Endothelial cell of umbilical vein (primary cell): ENCODE measurements around the gene DCLRE1B. TPM values are rescaled to one million over a fixed set of nuclear protein-coding genes. Genes with fewer than 3 reads are reported as not detected.

Source experiments
- BruUV-seq: library from RNA; stranded (reverse); fragments of 400-500 nt; replicated peaks from 2 replicates; lab custom pipeline; 2021; lab: Mats Ljungman, UMichigan
- CTCF ChIA-PET: fragments of 300-600, 350-600 bp; sonication (Branson Sonifier 250); formaldehyde crosslinking; loops from one replicate; lab custom pipeline; 2021; ENCODE audit warnings: antibody characterized with exemption, inconsistent platforms; lab: Charles Lee
- POLR2A ChIA-PET: fragments of 300-600, 350-600 bp; sonication (Branson Sonifier 250); formaldehyde crosslinking; loops from one replicate; lab custom pipeline; 2021; ENCODE audit warnings: antibody characterized with exemption, inconsistent platforms; lab: Charles Lee
- DNase-seq: peaks from one replicate; pipeline ENCODE4 v3.0.0-alpha.2; 2011; ENCODE audit warnings: low read depth, low spot score
- FAIRE-seq: peaks from 2 replicates; lab custom pipeline; 2011; peaks lifted over from hg19 to GRCh38; lab: Jason Lieb, UNC
- H2AFZ ChIP-seq: 2 replicates; pipeline ENCODE4 v1.6.0; 2012; ENCODE audit warnings: low read depth, low read length, control low read depth, inconsistent platforms
- H3K27ac ChIP-seq: 2 replicates; pipeline ENCODE4 v1.5.1; 2011; ENCODE audit warnings: low read depth, mild to moderate bottlenecking, control low read depth, low read length, moderate library complexity; ENCODE audit not compliant: insufficient read depth
- H3K27me3 ChIP-seq, 2 experiments: 2 replicates each; pipeline versions ENCODE4 v1.6.0 to v1.6.1; 2011; ENCODE audit warnings: low read length in 2 of 2, mixed read lengths in 1 of 2; ENCODE audit not compliant: control insufficient read depth in 2 of 2, insufficient read depth in 2 of 2
- H3K36me3 ChIP-seq, 2 experiments: 2 replicates in 1 of 2; 3 replicates in 1 of 2; pipeline ENCODE4 v1.5.1; 2011; ENCODE audit warnings: low read length in 2 of 2, mild to moderate bottlenecking in 1 of 2, moderate library complexity in 1 of 2; ENCODE audit not compliant: control insufficient read depth in 2 of 2, insufficient read depth in 2 of 2; ENCODE audit errors: extremely low read depth in 1 of 2
- H3K4me1 ChIP-seq: 3 replicates; pipeline ENCODE4 v1.5.1; 2011; ENCODE audit warnings: mild to moderate bottlenecking, low read length; ENCODE audit not compliant: control insufficient read depth, insufficient read depth; ENCODE audit errors: extremely low read depth
- H3K4me2 ChIP-seq: 2 replicates; pipeline ENCODE4 v1.6.1; 2011; ENCODE audit warnings: low read length, control low read depth, mixed read lengths; ENCODE audit not compliant: insufficient read depth
- H3K4me3 ChIP-seq, 3 experiments: fragments of 200-600 bp in 1 of 3; sonication (generic), shearing (Covaris generic) in 1 of 3; replicated peaks in 1 of 3; 2 replicates each; pipeline ENCODE4 v1.5.1; 2011 to 2016; ENCODE audit warnings: control low read depth in 3 of 3, low read length in 3 of 3, mild to moderate bottlenecking in 2 of 3, inconsistent platforms in 1 of 3, low read depth in 1 of 3, moderate library complexity in 1 of 3; ENCODE audit not compliant: insufficient read depth in 1 of 3
- H3K79me2 ChIP-seq: 2 replicates; pipeline ENCODE4 v1.6.0; 2012; ENCODE audit warnings: low read length, inconsistent platforms; ENCODE audit not compliant: control insufficient read depth, insufficient read depth
- H3K9ac ChIP-seq: replicated peaks from 2 replicates; pipeline ENCODE3; 2011; ENCODE audit warnings: low read length, control low read depth; ENCODE audit not compliant: insufficient read depth; ENCODE audit errors: extremely low read depth
- H3K9me1 ChIP-seq: replicated peaks from 3 replicates; pipeline ENCODE4 v1.6.0; 2011; ENCODE audit warnings: mild to moderate bottlenecking, low read length; ENCODE audit not compliant: control insufficient read depth, insufficient read depth; ENCODE audit errors: extremely low read depth
- H3K9me3 ChIP-seq: replicated peaks from 2 replicates; pipeline ENCODE4 v1.5.1; 2012; ENCODE audit warnings: low read length, inconsistent platforms; ENCODE audit not compliant: control insufficient read depth, insufficient read depth
- H4K20me1 ChIP-seq: replicated peaks from 2 replicates; pipeline ENCODE3; 2011; ENCODE audit warnings: mild to moderate bottlenecking, low read length; ENCODE audit not compliant: control insufficient read depth, insufficient read depth; ENCODE audit errors: extremely low read depth
- CTCF ChIP-seq, 2 donors: IDR thresholded peaks; 1 replicate in 1 of 2; 2 replicates in 1 of 2; pipeline ENCODE4 v1.5.1; 2011; ENCODE audit warnings: low read length in 2 of 2, mild to moderate bottlenecking in 2 of 2, moderate library complexity in 2 of 2, control low read depth in 1 of 2, inconsistent platforms in 1 of 2, low read depth in 1 of 2; ENCODE audit not compliant: insufficient read depth in 1 of 2; ENCODE audit errors: extremely low read depth in 1 of 2
- FOS ChIP-seq: IDR thresholded peaks from 2 replicates; pipeline ENCODE4 v1.6.1; 2011; ENCODE audit warnings: mild to moderate bottlenecking, low read length, moderate library complexity, borderline replicate concordance; ENCODE audit not compliant: insufficient read depth
- GATA2 ChIP-seq: IDR thresholded peaks from 2 replicates; pipeline ENCODE4 v1.7.0; 2011; ENCODE audit warnings: low read depth, mild to moderate bottlenecking, moderate library complexity, mixed read lengths, low read length; ENCODE audit not compliant: insufficient read length, insufficient read depth
- JUN ChIP-seq: IDR thresholded peaks from 2 replicates; pipeline ENCODE4 v1.6.1; 2011; ENCODE audit warnings: borderline replicate concordance, low read depth; ENCODE audit not compliant: insufficient read length, insufficient read depth
- MAX ChIP-seq: IDR thresholded peaks from 2 replicates; pipeline ENCODE4 v1.6.1; 2011; ENCODE audit not compliant: insufficient read depth, insufficient read length
- MYC ChIP-seq: IDR thresholded peaks from one replicate; pipeline ENCODE4 v1.6.1; 2011; ENCODE audit warnings: mild to moderate bottlenecking, low read depth, low read length
- dilution Hi-C: fragments of 300-500 bp; cut with MboI; formaldehyde crosslinking; loops from one replicate; pipeline ENCODE4 v1.15.0; 2019; ENCODE audit warnings: low sequenced_read_pairs; ENCODE audit not compliant: extremely low pct_ligation_motif_present
- intact Hi-C: fragments of 100-400 bp; cut with micrococcal nuclease; formaldehyde crosslinking; loops from one replicate; pipeline ENCODE4 v1.10.0; 2022
- polyA plus RNA-seq, 4 experiments: library from polyadenylated mRNA; depleted of rRNA in 3 of 4; stranded (reverse) in 3 of 4; unstranded in 1 of 4; fragments of >200 nt; gene quantifications; 2 replicates each; pipeline versions ENCODE4 v1.2.1 to v1.2.3, GENCODE V29; 2011 to 2012; ENCODE audit warnings: missing spikeins in 1 of 4
- total RNA-seq: library from RNA; stranded (reverse); gene quantifications from 2 replicates; pipeline ENCODE4 v1.2.3, GENCODE V29; 2021

Gene DCLRE1B
- total and polyA plus RNA-seq, 2 donors (not counting 3 experiments of a cell fraction or from before 2014, with no cell fraction given): 5.6 to 10.7 TPM

DNA sequence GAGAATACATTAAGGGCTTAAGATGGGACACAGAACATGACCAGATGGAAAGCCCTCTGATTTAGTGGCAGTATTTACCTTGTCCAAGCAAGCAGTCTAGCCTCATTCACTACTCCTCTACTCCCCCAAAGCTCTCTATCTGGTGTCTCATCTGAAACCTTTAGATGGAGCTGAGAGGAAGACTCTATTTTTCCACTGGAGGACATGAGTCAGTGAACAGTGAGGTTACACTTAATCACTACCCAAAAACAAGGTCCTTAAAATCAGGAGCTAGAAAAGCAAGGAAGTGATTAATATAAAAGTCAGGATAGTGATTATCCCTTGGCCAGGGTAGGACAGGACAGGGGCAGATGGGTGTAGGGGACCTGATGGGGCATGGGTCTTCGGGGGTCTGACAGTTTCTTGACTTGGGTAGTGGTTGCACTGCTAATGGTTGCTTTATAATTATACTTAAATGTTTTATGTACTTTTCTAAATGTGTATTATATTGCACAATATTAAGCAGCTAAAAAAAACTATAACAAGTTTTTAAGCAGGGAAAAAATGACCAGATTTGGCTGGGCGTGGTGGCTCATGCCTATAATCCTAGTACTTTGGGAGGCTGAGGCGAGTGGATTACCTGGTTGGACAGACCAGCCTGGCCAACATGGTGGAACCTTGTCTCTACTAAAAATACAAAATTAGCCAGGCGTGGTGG is 36.6 kb upstream of the DCLRE1B start:
- CTCF ChIA-PET: interaction anchor here (1.1 to 1.5 kb wide), 3 partner anchors 22 to 61 kb away, joined by 3 to 4 read pairs (median 3); partner anchors contain the start of genes AP4B1 and HIPK1
- no peaks in the 10 kb centered on the region for H3K27me3 ChIP-seq
- no peaks in the 10 kb centered on the region for H4K20me1 ChIP-seq
- no peaks in the 10 kb centered on the region for H3K36me3 ChIP-seq
- H3K27ac ChIP-seq: no peak overlapping the region
- no peak overlapping the region for H3K4me3 ChIP-seq
- no peaks in the 10 kb centered on the region for H3K79me2 ChIP-seq
- dilution Hi-C loops (no loop called here), intact Hi-C loops (no loop called here)
- no peaks in the 10 kb centered on the region for H3K9me3 ChIP-seq
- POLR2A ChIA-PET: no interaction called here
- FAIRE-seq (peak; percentile 24), DNase-seq (peak; percentile 56)
- peaks cover 22% of the 10 kb centered on the region for H3K4me1 ChIP-seq
- no peak overlapping the region for H3K9ac ChIP-seq
- H3K4me2 ChIP-seq: peak overlapping the region; percentile 22
- H3K9me1 ChIP-seq: no peaks in the 10 kb centered on the region
- H2AFZ ChIP-seq: peak overlapping the region; percentile 37
- TF ChIP-seq CTCF (IDR thresholded peaks at IDR 0.05; ENCODE audit: extremely low read depth in 1 of 2, insufficient read depth in 1 of 2, low read depth in 1 of 2, low read length in 2 of 2): no peak
- TF ChIP-seq GATA2: peak; percentile 92
- peak; percentile 22 for TF ChIP-seq JUN
- no peak for TF ChIP-seq MYC
- TF ChIP-seq MAX: no peak
- TF ChIP-seq FOS: peak; percentile 78
- BruUV-seq: no TSS peak
